ENCODE measurements around the gene CPXM2. TPM values are rescaled to one million over a fixed set of nuclear protein-coding genes. Genes with fewer than 3 reads are reported as not detected.

Gene CPXM2
- total RNA-seq, 4 donors from 2014 or later: 2.1 to 48.2 (median 17.8) TPM

DNA sequence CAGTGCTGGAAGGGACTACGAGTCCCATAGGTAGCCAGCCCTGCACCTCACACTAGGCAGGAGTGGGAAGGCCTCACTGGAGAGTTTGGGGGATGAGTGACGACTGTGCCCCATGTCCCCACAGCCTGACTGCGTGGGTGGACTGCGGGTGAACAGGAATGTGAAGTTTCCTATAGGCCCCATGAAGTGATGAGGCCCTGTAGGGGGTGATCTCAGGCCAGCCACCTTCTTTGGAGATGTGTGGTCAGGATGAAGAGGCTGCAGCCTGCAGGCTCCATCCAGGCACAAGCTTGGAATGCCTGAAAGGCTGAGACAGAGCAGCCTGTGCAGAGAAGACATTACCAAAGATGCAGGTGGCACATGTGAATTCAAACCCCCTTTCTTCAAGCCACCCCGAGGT, 94.9 kb downstream of the CPXM2 start:
- no peak for DNase-seq
- Histone ChIP-seq H3K27ac (no peak overlapping the region), H3K27me3 (no peaks in the 10 kb centered on the region), H3K4me3 (no peak overlapping the region), H3K9me3 (no peaks in the 10 kb centered on the region), H3K4me1 (no peaks in the 10 kb centered on the region), H3K36me3 (no peaks in the 10 kb centered on the region)
- TF ChIP-seq, protein P1, sequence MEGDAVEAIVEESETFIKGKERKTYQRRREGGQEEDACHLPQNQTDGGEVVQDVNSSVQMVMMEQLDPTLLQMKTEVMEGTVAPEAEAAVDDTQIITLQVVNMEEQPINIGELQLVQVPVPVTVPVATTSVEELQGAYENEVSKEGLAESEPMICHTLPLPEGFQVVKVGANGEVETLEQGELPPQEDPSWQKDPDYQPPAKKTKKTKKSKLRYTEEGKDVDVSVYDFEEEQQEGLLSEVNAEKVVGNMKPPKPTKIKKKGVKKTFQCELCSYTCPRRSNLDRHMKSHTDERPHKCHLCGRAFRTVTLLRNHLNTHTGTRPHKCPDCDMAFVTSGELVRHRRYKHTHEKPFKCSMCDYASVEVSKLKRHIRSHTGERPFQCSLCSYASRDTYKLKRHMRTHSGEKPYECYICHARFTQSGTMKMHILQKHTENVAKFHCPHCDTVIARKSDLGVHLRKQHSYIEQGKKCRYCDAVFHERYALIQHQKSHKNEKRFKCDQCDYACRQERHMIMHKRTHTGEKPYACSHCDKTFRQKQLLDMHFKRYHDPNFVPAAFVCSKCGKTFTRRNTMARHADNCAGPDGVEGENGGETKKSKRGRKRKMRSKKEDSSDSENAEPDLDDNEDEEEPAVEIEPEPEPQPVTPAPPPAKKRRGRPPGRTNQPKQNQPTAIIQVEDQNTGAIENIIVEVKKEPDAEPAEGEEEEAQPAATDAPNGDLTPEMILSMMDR (IDR thresholded peaks at IDR 0.05): no peak
- no peak for TF ChIP-seq POLR2A (IDR thresholded peaks at IDR 0.05)
- intact Hi-C loops (cut with DNase I; ENCODE audit: low total_unique reads): no loop called here

DNA sequence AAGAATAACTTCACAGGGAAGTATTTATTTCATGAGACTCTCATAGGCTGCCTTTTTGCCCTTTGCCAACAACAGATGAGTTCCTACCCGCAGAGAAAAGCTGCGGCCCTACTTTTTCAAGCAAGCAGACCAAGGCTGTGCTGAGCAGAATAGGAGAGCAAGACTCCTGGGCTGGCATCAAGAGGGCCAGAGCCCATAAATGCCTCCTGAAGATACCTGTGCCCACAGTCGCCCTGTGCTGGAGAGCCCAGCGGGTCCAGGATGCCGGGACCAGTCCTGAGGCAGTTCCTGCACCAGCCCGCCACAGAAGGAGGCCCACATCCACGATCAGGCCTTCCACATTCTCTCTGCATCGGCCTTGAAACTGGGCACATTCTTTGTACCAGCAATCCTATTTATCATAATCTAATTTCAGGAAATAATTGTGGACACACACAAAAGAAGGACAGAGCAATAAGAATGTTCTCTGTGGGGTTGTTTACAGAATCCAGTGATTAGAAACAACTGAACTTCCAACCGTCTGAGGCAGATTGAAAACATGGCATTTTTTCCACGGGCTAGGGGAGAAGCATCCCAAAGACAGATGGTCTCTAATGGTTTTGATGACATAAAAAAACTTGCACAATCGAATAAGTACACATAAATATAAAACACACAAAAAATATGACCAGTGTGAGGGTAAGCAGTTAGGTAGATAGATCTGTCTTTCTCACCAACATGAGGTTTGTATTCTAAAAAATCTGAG, 95.6 kb downstream of the CPXM2 start:
- Histone ChIP-seq H3K4me1 (no peaks in the 10 kb centered on the region), H3K9me3 (no peaks in the 10 kb centered on the region), H3K4me3 (no peak overlapping the region), H3K36me3 (no peaks in the 10 kb centered on the region), H3K27ac (no peak overlapping the region), H3K27me3 (no peaks in the 10 kb centered on the region)
- TF ChIP-seq, protein P1 (IDR thresholded peaks at IDR 0.05): no peak
- TF ChIP-seq POLR2A (IDR thresholded peaks at IDR 0.05): no peak
- intact Hi-C loops (cut with DNase I; ENCODE audit: low total_unique reads): no loop called here
- DNase-seq: no peak

DNA sequence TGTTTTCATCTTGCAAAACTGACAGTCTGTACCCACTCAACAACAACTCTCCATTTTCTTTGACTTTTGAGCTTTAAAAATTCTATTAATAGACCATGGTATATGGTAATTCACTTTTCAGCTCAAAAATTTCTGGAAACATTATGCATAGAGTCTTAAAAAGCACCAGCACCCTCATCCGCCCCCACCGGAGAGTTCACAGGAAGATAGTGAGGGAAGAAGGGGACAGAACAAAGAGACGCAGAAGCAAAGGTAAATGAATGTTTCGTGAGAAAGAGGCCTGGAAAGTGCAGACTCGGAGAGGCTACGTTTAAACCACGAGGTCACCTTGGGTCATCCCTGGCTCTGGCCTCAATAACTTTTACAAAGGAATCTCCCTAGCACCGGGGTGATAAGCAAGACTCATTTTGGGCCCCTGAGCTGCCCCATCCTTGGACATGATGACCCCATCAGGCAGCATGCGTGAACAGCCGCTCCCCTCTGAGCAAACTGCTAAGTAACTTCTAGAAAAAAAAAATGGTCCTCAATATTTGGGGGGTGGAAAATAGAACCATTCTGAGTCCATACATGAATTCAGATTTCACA, 96.3 kb downstream of the CPXM2 start:
- Histone ChIP-seq H3K27me3 (no peaks in the 10 kb centered on the region), H3K9me3 (no peaks in the 10 kb centered on the region), H3K4me3 (no peak overlapping the region), H3K27ac (no peak overlapping the region), H3K36me3 (no peaks in the 10 kb centered on the region), H3K4me1 (no peaks in the 10 kb centered on the region)
- TF ChIP-seq, protein P1 (IDR thresholded peaks at IDR 0.05): no peak
- TF ChIP-seq POLR2A (IDR thresholded peaks at IDR 0.05): no peak
- intact Hi-C loops (cut with DNase I; ENCODE audit: low total_unique reads): no loop called here
- DNase-seq: no peak

DNA sequence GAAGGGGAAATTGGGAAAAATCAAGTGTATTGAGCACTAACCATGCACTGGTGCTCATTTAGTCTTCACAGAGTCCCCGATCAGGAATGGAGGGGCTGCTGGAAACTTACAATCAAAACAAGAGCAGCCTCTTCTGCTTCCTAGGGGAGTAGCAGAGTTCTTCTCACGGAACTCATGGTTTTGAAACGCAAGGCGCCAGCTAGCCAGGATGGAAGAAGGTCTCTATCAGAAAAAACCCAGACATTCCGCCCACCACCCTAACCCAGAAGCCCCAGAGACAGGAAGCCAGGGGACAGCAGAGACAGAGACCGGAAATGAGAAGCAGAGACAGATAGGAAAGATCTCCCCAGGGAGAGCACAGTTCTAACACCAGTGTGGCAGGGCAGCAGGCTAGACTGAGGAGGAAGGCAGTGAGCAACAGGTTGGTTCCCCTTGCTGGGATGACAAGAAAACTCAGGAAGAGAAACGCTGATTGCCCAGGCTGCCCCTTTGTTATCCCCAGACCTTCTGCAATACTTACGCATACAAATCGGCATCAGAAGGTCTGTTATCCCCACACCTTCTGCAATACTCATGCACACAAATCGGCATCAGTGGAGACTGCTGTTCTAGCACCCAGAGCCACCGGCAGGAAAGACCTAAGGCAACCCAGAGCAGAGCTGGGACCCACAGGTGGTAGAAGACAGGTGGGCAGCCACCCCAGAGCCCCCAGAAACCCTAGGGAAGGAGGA, 99.2 kb downstream of the CPXM2 start:
- DNase-seq: no peak
- intact Hi-C loops (cut with DNase I; ENCODE audit: low total_unique reads): no loop called here
- no peaks in the 10 kb centered on the region for H3K36me3 ChIP-seq

More for the DNA sequence above, 99.2 kb downstream of the CPXM2 start:
- Histone ChIP-seq H3K27me3 (no peaks in the 10 kb centered on the region), H3K9me3 (no peaks in the 10 kb centered on the region), H3K4me3 (no peak overlapping the region), H3K27ac (no peak overlapping the region), H3K4me1 (no peaks in the 10 kb centered on the region)
- TF ChIP-seq, protein P1 (IDR thresholded peaks at IDR 0.05): no peak
- TF ChIP-seq POLR2A (IDR thresholded peaks at IDR 0.05): no peak

Data from uterus (tissue), 4 donors.